HEK293 (cell line): ENCODE measurements around the gene MRPL28.

Experiments
- BCL11A ChIP-seq: fragments of 450-650 bp; formaldehyde crosslinking; IDR thresholded peaks from 2 replicates; pipeline ENCODE4 v1.5.1; 2016; ENCODE audit warnings: low read depth, missing biosample characterization, missing genetic modification characterization
- GLI4 ChIP-seq: fragments of 450-650 bp; formaldehyde crosslinking; IDR thresholded peaks from 2 replicates; pipeline ENCODE4 v1.5.1; 2016; ENCODE audit warnings: missing biosample characterization, missing genetic modification characterization
- KLF16 ChIP-seq: fragments of 450-650 bp; formaldehyde crosslinking; IDR thresholded peaks from 2 replicates; pipeline ENCODE4 v1.5.1; 2017; ENCODE audit warnings: missing biosample characterization, missing genetic modification characterization
- KLF9 ChIP-seq: fragments of 450-650 bp; formaldehyde crosslinking; IDR thresholded peaks from 2 replicates; pipeline ENCODE4 v1.5.1; 2016; ENCODE audit warnings: missing biosample characterization, missing genetic modification characterization, low read depth
- SCRT1 ChIP-seq: fragments of 450-650 bp; formaldehyde crosslinking; IDR thresholded peaks from 2 replicates; pipeline ENCODE4 v1.5.1; 2016; ENCODE audit warnings: missing biosample characterization, missing genetic modification characterization, borderline replicate concordance
- SP2 ChIP-seq: fragments of 450-650 bp; formaldehyde crosslinking; IDR thresholded peaks from 2 replicates; pipeline ENCODE4 v1.5.1; 2016; ENCODE audit warnings: missing biosample characterization, missing genetic modification characterization
- ZBTB20 ChIP-seq: fragments of 450-650 bp; formaldehyde crosslinking; IDR thresholded peaks from 2 replicates; pipeline ENCODE4 v1.5.1; 2016; ENCODE audit warnings: missing biosample characterization, missing genetic modification characterization
- ZBTB7A ChIP-seq: fragments of 450-650 bp; formaldehyde crosslinking; IDR thresholded peaks from 2 replicates; pipeline ENCODE4 v1.5.1; 2016; ENCODE audit warnings: low read depth, missing biosample characterization, missing genetic modification characterization
- ZFP41 ChIP-seq: fragments of 450-650 bp; formaldehyde crosslinking; IDR thresholded peaks from 2 replicates; pipeline ENCODE4 v1.5.1; 2016; ENCODE audit warnings: missing biosample characterization, missing genetic modification characterization, borderline replicate concordance
- ZIC2 ChIP-seq: fragments of 450-650 bp; formaldehyde crosslinking; IDR thresholded peaks from 2 replicates; pipeline ENCODE4 v1.5.1; 2016; ENCODE audit warnings: missing biosample characterization, missing genetic modification characterization
- ZNF24 ChIP-seq: fragments of 450-650 bp; formaldehyde crosslinking; IDR thresholded peaks from 2 replicates; pipeline ENCODE4 v1.5.1; 2016; ENCODE audit warnings: missing biosample characterization, missing genetic modification characterization
- ZNF248 ChIP-seq: fragments of 450-650 bp; formaldehyde crosslinking; IDR thresholded peaks from 2 replicates; pipeline ENCODE4 v1.5.1; 2017; ENCODE audit warnings: missing biosample characterization, missing genetic modification characterization
- ZNF404 ChIP-seq: fragments of 450-650 bp; formaldehyde crosslinking; IDR thresholded peaks from 2 replicates; pipeline ENCODE4 v1.5.1; 2017; ENCODE audit warnings: missing biosample characterization, missing genetic modification characterization
- ZNF433 ChIP-seq: fragments of 450-650 bp; formaldehyde crosslinking; IDR thresholded peaks from 2 replicates; pipeline ENCODE4 v1.5.1; 2016; ENCODE audit warnings: missing biosample characterization, missing genetic modification characterization, low read depth
- ZNF558 ChIP-seq: fragments of 450-650 bp; formaldehyde crosslinking; IDR thresholded peaks from 2 replicates; pipeline ENCODE4 v1.5.1; 2016; ENCODE audit warnings: missing biosample characterization, missing genetic modification characterization
- ZNF560 ChIP-seq: fragments of 450-650 bp; formaldehyde crosslinking; IDR thresholded peaks from 2 replicates; pipeline ENCODE4 v1.5.1; 2017; ENCODE audit warnings: missing biosample characterization, missing genetic modification characterization, borderline replicate concordance
- ZNF571 ChIP-seq: fragments of 450-650 bp; formaldehyde crosslinking; IDR thresholded peaks from 2 replicates; pipeline ENCODE4 v1.5.0; 2017; ENCODE audit warnings: missing biosample characterization, missing genetic modification characterization
- ZNF658 ChIP-seq: fragments of 450-650 bp; formaldehyde crosslinking; IDR thresholded peaks from 2 replicates; pipeline ENCODE4; 2016; ENCODE audit warnings: missing biosample characterization, missing genetic modification characterization
- ZNF701 ChIP-seq: fragments of 450-650 bp; formaldehyde crosslinking; IDR thresholded peaks from 2 replicates; pipeline ENCODE4 v1.5.1; 2016; ENCODE audit warnings: missing biosample characterization, missing genetic modification characterization
- ZNF747 ChIP-seq: fragments of 450-650 bp; formaldehyde crosslinking; IDR thresholded peaks from 2 replicates; pipeline ENCODE4 v1.5.1; 2016; ENCODE audit warnings: missing biosample characterization, missing genetic modification characterization
- ZNF76 ChIP-seq: fragments of 450-650 bp; formaldehyde crosslinking; IDR thresholded peaks from 2 replicates; pipeline ENCODE4; 2016; ENCODE audit warnings: low read depth, missing biosample characterization, missing genetic modification characterization, borderline replicate concordance
- ZNF768 ChIP-seq: fragments of 450-650 bp; formaldehyde crosslinking; IDR thresholded peaks from 2 replicates; pipeline ENCODE4 v1.5.1; 2018; ENCODE audit warnings: missing biosample characterization, mild to moderate bottlenecking, missing genetic modification characterization
- TF ChIP-seq, protein P1 (sequence below): fragments of 450-650 bp; formaldehyde crosslinking; IDR thresholded peaks from 2 replicates; pipeline ENCODE4 v1.5.1; 2017; ENCODE audit warnings: missing biosample characterization, mild to moderate bottlenecking, missing genetic modification characterization, moderate library complexity
- TF ChIP-seq, protein P2 (sequence below): fragments of 450-650 bp; formaldehyde crosslinking; IDR thresholded peaks from 2 replicates; pipeline ENCODE4 v1.5.1; 2016; ENCODE audit warnings: missing biosample characterization, missing genetic modification characterization
- TF ChIP-seq, protein P3 (sequence below): fragments of 450-650 bp; formaldehyde crosslinking; optimal IDR thresholded peaks from 2 replicates; pipeline ENCODE3; 2016; ENCODE audit warnings: missing biosample characterization, mild to moderate bottlenecking, missing genetic modification characterization
- TF ChIP-seq, protein P4 (sequence below): fragments of 450-650 bp; formaldehyde crosslinking; IDR thresholded peaks from 2 replicates; pipeline ENCODE4 v1.5.1; 2016; ENCODE audit warnings: missing biosample characterization, missing genetic modification characterization
- TF ChIP-seq, protein P5 (sequence below): fragments of 450-650 bp; formaldehyde crosslinking; IDR thresholded peaks from 2 replicates; pipeline ENCODE4 v1.5.1; 2016; ENCODE audit warnings: missing biosample characterization, missing genetic modification characterization
- TF ChIP-seq, protein P6 (sequence below): fragments of 450-650 bp; formaldehyde crosslinking; IDR thresholded peaks from 2 replicates; pipeline ENCODE4 v1.5.1; 2016; ENCODE audit warnings: missing biosample characterization, missing genetic modification characterization
- TF ChIP-seq, protein P7 (sequence below): fragments of 450-650 bp; formaldehyde crosslinking; IDR thresholded peaks from 2 replicates; pipeline ENCODE4 v1.5.1; 2017; ENCODE audit warnings: missing biosample characterization, missing genetic modification characterization

Gene MRPL28

DNA sequence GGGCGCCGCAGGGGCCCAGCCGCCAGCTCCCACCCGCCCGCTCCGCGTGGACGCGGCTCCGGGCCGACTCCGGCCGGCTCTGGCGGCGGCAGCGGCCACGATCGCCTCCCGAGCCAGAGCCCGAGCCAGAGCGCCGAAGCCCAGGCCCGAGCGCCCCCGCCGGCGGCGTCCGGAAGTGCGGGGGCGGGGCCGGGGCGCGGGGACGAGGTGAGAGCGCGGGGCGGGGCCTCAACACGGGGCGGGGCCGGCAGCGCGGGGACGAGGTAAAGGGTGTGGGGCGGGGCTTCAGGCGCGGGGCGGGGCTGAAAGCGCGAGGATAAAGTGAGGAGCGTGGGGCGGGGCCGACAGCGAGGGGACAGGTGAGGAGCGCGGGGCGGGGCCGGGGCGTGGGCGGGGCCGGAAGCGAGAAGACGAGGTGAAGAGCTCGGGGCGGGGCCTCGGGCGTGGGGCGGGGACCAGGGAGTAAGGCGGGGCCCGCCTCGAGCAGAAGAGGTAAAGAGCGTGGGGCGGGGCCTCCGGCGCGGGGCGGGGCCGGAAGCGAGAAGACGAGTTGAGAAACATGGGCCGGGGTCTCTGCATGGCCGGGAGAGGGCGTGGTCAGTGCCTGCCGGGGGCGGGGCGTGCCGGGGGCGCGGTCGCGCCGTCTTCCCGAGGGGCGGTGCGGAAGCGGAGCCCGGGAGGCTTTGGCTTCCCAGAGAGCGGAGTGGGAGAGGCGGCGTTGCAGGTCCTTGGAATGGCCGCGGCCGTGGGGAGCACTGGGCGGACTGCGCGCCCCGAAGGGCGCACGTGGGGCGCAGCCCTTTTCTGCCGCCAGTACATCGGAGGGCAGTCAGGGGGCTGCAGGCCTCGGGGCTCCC is 17.6 kb downstream of the MRPL28 start, which contains the start of gene AXIN1 (continued):
- 0 out of 2 replicates have a peak, but pooled peaks have one; percentile 11 for TF ChIP-seq ZIC2
- peak; percentile 77 for TF ChIP-seq KLF16 (tag by site-specific recombination)
- no peak for TF ChIP-seq ZNF558 (tag by site-specific recombination)
- TF ChIP-seq, protein P1, sequence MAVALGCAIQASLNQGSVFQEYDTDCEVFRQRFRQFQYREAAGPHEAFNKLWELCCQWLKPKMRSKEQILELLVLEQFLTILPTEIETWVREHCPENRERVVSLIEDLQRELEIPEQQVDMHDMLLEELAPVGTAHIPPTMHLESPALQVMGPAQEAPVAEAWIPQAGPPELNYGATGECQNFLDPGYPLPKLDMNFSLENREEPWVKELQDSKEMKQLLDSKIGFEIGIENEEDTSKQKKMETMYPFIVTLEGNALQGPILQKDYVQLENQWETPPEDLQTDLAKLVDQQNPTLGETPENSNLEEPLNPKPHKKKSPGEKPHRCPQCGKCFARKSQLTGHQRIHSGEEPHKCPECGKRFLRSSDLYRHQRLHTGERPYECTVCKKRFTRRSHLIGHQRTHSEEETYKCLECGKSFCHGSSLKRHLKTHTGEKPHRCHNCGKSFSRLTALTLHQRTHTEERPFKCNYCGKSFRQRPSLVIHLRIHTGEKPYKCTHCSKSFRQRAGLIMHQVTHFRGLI = no peak
- TF ChIP-seq, protein P2, sequence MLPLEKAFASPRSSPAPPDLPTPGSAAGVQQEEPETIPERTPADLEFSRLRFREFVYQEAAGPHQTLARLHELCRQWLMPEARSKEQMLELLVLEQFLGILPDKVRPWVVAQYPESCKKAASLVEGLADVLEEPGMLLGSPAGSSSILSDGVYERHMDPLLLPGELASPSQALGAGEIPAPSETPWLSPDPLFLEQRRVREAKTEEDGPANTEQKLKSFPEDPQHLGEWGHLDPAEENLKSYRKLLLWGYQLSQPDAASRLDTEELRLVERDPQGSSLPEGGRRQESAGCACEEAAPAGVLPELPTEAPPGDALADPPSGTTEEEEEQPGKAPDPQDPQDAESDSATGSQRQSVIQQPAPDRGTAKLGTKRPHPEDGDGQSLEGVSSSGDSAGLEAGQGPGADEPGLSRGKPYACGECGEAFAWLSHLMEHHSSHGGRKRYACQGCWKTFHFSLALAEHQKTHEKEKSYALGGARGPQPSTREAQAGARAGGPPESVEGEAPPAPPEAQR (tag by site-specific recombination) = no peak
- TF ChIP-seq ZBTB7A = peak; percentile 18; the same call in 1 of the 2 replicates
- TF ChIP-seq ZNF560 (tag by site-specific recombination) = no peak
- no peak for TF ChIP-seq ZFP41 (tag by site-specific recombination)
- TF ChIP-seq, protein P3, sequence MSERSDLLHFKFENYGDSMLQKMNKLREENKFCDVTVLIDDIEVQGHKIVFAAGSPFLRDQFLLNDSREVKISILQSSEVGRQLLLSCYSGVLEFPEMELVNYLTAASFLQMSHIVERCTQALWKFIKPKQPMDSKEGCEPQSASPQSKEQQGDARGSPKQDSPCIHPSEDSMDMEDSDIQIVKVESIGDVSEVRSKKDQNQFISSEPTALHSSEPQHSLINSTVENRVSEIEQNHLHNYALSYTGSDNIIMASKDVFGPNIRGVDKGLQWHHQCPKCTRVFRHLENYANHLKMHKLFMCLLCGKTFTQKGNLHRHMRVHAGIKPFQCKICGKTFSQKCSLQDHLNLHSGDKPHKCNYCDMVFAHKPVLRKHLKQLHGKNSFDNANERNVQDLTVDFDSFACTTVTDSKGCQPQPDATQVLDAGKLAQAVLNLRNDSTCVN (tag by site-specific recombination) = peak; percentile 72
- no peak for TF ChIP-seq ZNF658 (tag by site-specific recombination)
- TF ChIP-seq, protein P4, sequence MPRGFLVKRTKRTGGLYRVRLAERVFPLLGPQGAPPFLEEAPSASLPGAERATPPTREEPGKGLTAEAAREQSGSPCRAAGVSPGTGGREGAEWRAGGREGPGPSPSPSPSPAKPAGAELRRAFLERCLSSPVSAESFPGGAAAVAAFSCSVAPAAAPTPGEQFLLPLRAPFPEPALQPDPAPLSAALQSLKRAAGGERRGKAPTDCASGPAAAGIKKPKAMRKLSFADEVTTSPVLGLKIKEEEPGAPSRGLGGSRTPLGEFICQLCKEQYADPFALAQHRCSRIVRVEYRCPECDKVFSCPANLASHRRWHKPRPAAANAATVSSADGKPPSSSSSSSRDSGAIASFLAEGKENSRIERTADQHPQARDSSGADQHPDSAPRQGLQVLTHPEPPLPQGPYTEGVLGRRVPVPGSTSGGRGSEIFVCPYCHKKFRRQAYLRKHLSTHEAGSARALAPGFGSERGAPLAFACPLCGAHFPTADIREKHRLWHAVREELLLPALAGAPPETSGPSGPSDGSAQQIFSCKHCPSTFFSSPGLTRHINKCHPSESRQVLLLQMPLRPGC (tag by site-specific recombination) = no peak
- TF ChIP-seq ZNF747 = no peak
- peak; percentile 73; the same call in 1 of the 2 replicates for TF ChIP-seq ZNF76 (tag by site-specific recombination)
- TF ChIP-seq ZNF768 (tag by site-specific recombination) = no peak
- TF ChIP-seq KLF9 (tag by site-specific recombination) = peak; percentile 99
- TF ChIP-seq ZNF404 (tag by site-specific recombination) = no peak
- no peak for TF ChIP-seq ZNF571 (tag by site-specific recombination)
- no peak for TF ChIP-seq BCL11A
- no peak for TF ChIP-seq ZNF248 (tag by site-specific recombination)
- no peak for TF ChIP-seq GLI4 (tag by site-specific recombination)
- no peak for TF ChIP-seq SCRT1 (tag by site-specific recombination)
- TF ChIP-seq, protein P5, sequence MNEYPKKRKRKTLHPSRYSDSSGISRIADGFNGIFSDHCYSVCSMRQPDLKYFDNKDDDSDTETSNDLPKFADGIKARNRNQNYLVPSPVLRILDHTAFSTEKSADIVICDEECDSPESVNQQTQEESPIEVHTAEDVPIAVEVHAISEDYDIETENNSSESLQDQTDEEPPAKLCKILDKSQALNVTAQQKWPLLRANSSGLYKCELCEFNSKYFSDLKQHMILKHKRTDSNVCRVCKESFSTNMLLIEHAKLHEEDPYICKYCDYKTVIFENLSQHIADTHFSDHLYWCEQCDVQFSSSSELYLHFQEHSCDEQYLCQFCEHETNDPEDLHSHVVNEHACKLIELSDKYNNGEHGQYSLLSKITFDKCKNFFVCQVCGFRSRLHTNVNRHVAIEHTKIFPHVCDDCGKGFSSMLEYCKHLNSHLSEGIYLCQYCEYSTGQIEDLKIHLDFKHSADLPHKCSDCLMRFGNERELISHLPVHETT (tag by site-specific recombination) = no peak
- TF ChIP-seq ZNF24 (tag by site-specific recombination) = no peak
- TF ChIP-seq ZBTB20 (tag by site-specific recombination) = peak; percentile 68; the same call in 1 of the 2 replicates
- TF ChIP-seq SP2 (tag by site-specific recombination) = peak; percentile 86
- no peak for TF ChIP-seq ZNF701 (tag by site-specific recombination)
- TF ChIP-seq, protein P6, sequence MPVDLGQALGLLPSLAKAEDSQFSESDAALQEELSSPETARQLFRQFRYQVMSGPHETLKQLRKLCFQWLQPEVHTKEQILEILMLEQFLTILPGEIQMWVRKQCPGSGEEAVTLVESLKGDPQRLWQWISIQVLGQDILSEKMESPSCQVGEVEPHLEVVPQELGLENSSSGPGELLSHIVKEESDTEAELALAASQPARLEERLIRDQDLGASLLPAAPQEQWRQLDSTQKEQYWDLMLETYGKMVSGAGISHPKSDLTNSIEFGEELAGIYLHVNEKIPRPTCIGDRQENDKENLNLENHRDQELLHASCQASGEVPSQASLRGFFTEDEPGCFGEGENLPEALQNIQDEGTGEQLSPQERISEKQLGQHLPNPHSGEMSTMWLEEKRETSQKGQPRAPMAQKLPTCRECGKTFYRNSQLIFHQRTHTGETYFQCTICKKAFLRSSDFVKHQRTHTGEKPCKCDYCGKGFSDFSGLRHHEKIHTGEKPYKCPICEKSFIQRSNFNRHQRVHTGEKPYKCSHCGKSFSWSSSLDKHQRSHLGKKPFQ (tag by site-specific recombination) = no peak
- TF ChIP-seq ZNF433 = no peak
- TF ChIP-seq, protein P7, sequence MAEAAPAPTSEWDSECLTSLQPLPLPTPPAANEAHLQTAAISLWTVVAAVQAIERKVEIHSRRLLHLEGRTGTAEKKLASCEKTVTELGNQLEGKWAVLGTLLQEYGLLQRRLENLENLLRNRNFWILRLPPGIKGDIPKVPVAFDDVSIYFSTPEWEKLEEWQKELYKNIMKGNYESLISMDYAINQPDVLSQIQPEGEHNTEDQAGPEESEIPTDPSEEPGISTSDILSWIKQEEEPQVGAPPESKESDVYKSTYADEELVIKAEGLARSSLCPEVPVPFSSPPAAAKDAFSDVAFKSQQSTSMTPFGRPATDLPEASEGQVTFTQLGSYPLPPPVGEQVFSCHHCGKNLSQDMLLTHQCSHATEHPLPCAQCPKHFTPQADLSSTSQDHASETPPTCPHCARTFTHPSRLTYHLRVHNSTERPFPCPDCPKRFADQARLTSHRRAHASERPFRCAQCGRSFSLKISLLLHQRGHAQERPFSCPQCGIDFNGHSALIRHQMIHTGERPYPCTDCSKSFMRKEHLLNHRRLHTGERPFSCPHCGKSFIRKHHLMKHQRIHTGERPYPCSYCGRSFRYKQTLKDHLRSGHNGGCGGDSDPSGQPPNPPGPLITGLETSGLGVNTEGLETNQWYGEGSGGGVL = no peak
